Breast epithelium (tissue), 3 donors: ENCODE data around the gene VPS25.

ENCODE experiments used
- POLR2A ChIP-seq: fragments of 450-650 bp; IDR thresholded peaks from one replicate; pipeline ENCODE4 v1.6.1; 2016; ENCODE audit warnings: antibody characterized with exemption, mild to moderate bottlenecking, moderate library complexity
- TF ChIP-seq, protein P1 (sequence below), 3 donors: fragments of 450-650 bp; IDR thresholded peaks; one replicate each; pipeline ENCODE4 v1.5.1; 2016 to 2017; ENCODE audit warnings: antibody characterized with exemption in 3 of 3, mild to moderate bottlenecking in 3 of 3, moderate library complexity in 3 of 3

DNA sequence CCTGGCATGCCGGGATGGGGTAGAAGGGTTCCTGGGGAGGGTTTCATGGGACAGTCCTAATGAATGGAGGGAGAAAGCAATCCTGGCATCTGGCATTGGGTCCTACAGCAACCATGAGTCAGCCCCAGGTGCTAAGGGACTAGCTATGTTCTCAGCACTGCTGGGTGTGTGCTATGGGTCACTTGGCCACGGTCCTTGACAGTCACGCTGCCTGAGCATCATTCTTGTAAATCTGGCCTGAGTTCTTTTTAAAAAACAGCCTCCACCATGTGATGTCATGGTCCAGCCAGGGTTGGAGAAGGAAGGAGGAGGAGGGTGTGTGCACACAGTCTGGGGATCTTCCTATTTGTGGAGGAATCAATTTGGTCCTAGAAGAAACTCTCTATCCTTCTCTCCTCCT lies 18.5 kb upstream of the VPS25 start:
- TF ChIP-seq, protein P1, sequence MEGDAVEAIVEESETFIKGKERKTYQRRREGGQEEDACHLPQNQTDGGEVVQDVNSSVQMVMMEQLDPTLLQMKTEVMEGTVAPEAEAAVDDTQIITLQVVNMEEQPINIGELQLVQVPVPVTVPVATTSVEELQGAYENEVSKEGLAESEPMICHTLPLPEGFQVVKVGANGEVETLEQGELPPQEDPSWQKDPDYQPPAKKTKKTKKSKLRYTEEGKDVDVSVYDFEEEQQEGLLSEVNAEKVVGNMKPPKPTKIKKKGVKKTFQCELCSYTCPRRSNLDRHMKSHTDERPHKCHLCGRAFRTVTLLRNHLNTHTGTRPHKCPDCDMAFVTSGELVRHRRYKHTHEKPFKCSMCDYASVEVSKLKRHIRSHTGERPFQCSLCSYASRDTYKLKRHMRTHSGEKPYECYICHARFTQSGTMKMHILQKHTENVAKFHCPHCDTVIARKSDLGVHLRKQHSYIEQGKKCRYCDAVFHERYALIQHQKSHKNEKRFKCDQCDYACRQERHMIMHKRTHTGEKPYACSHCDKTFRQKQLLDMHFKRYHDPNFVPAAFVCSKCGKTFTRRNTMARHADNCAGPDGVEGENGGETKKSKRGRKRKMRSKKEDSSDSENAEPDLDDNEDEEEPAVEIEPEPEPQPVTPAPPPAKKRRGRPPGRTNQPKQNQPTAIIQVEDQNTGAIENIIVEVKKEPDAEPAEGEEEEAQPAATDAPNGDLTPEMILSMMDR (IDR thresholded peaks at IDR 0.05) = no peak
- no peak for TF ChIP-seq POLR2A
